Measurements from ENCODE around the gene CD99L2.
A peak's percentile ranks its signal among the peaks of the same experiment; 100 is the strongest.

The CD99L2 gene

DNA sequence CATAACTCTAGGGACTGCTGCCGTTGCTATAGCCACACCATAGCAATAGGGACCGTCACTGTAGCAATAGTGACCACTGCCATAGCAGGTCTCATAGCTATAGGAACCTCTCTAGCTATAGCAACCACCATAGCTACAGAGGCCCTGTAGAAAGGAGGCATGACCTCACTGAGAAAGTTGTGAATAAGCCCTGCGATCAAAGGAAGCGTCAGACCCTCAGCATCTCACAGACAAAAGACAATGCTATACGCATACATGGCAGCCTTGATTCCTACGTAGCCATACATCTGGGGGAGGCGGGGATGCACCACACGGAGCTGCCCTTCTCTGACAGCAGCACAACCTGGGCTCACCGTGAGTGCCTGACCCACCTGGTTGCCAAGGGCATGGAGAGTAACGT is 116.8 kb downstream of the CD99L2 start:
- no peak for DNase-seq (ENCODE audit: low spot score)

DNA sequence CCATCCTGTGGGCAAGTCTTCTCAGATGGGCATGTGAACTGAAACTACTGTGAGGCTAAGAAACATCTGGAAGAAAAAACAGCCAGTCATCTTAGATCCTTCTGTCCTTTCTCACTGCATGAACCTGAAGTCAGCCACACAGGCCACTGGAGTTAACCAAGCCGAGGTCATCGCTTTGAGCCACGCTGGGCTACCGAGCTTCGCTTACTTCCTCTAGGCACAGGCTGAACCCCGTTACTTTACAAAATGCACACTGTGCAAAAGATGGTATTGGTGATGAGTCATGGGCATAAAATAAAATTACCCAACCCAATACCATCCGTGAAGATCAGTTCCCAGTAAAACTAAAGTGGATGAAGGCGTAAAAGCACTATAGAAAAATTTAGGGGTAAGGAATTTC is 119.1 kb downstream of the CD99L2 start:
- no peak for DNase-seq (ENCODE audit: low spot score)

DNA sequence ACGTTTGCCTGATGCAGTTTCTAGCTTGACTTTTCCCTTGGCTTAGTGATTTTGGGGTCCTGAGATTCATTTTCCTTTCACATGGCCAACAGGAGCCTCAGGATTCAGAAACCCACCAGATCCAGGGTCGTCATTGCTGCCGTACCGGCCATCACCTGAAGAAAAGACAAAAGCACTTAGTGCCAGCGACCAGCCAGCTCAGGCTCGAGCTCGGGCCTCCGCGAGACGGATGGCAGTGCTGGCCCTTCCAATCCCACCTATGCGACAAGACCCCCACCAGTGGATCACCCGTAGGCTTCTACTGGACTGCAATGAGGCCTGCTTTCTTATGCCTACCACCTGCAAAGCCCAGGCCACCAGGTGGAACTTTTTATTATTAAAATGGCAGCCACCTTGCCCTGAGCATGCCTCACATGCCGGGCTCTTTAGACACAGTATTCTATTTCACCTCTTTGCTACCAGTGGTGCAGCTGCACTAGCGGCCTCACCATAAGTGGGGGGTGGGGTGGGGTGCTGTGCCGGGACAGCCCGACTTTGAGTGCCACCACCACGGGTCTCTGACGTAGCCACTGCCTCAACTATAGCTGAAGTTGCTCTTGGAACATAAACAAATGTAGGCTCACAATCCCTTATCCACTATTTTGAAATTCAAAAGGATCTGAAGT is 121.0 kb downstream of the CD99L2 start:
- DNase-seq (ENCODE audit: low spot score) = no peak

- DNase-seq (ENCODE audit: low spot score) = no peak
Observed at GRCh38 chrX:150775569-150776350, 122.7 kb downstream of the CD99L2 start.

- DNase-seq (ENCODE audit: low spot score) = no peak
Observed at GRCh38 chrX:150774798-150775568, 123.5 kb downstream of the CD99L2 start.

- no peak for DNase-seq (ENCODE audit: low spot score)
Observed at GRCh38 chrX:150773634-150774033, 124.8 kb downstream of the CD99L2 start.

DNA sequence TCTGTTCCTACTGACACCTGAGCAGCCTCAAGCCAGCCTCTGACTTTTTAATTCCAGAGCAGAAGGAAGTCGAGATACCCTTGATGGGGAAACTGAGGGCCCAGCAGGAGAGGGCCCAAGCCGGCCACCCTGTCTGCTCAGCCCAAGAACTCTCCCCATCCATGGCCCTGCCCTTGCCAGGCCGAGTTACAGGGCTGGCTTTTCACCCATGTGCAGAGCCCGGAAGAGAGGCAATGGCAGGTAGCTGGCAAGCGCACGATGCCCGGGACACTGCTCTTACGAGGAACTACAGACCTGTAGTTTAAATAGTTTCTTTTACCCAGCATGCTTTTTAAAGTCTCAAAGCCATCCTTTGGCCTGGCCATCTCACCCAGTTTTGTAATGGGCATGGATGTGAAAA is 125.4 kb downstream of the CD99L2 start:
- DNase-seq (ENCODE audit: low spot score) = no peak

DNA sequence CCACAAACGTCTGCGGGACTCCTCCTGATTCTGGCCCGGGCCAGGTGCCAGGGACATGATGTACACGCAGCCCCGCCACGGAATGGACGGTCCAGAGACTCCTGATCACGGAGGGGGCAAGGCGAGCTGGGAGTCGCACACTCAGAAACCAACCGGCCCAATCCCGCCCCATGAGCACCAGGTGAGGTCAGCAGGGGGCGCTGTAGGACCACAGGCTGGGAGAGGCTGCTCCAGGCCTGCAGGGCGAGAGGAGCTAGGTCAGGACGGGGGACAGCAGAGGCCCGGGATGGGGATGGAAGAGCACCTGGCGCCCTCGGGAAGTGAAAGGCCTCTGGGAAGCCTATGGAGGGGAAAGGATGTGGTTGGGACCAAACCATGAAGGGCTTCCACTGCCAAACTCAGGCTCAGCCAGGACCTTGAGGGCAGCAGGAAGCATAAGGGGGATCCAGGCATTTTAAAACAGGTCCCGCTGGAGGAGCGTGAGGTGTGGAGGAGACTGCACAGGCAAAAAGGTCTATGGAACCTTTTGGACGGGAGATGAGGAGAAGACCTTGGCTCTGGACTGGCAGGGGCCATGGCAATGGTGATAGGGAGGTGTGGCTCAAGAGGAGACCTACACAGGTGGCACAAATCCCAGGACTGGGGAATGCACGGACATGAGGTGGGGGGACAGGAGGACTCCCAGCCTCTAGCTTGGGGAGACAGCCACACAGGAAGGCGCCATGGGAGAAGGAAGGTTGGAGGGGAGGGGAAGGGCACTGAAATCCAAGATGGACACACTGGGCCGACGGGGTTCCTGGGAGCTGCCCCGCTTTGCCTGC is 126.1 kb downstream of the CD99L2 start:
- peak; percentile 79 for DNase-seq (ENCODE audit: low spot score)

- no peak for DNase-seq (ENCODE audit: low spot score)
Observed at GRCh38 chrX:150771116-150771515, 127.4 kb downstream of the CD99L2 start.

- no peak for DNase-seq (ENCODE audit: low spot score)
Observed at GRCh38 chrX:150770623-150771022, 127.8 kb downstream of the CD99L2 start.

DNA sequence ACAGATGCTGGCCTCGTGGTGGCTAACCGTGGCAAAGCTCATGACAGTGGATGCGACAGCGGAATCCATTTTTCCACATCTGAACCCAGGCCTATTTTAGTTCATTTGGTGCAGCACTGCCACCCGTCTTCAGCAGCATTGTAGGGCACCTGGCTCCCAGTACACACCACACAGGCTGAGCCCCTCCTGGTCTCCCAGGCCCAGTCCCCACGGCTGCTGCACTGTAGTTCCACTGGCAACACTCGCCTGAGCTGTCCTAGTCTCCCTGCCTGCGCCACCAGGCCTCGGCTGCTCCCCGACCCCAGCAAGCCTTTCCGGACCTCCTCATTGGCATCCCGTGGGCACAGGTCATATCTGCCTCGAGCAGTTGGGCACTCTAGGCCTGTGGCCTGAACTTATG is 129.1 kb downstream of the CD99L2 start:
- DNase-seq (ENCODE audit: low spot score) = no peak

DNA sequence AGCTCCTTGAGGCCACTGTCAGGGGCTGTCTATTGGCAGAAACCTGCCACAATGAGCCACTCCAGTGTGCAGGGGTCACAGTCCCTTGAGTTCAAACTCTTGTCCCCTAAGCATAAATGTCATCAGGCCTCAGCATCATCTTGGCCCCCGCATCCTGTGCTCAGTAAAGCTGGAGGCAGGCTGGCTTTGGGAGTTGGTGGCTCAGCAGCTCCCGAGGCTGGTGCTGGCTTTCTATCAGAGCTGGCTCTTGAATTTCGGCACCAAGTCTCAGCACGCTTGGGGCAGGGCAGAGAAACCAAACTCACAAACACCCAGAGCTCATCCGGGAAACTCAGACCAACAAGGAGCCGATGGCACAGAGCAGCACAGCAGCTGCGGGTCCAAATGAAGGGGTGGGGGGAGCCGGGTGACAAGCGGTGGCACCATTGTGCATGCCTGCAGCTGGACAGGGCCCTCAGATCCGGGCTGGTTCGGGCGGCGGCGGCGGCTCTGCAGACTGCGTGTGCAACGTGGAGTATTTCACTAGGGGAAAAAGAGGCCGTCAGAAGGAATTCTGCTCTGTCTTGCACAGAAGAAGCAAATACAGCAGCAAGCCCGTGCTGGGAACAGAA is 129.8 kb downstream of the CD99L2 start:
- DNase-seq (ENCODE audit: low spot score) = no peak

- no peak for DNase-seq (ENCODE audit: low spot score)
Observed at GRCh38 chrX:150768132-150768485, 130.4 kb downstream of the CD99L2 start.

GRCh38 chrX:150767475-150768131 is 130.9 kb downstream of the CD99L2 start:
- peak; percentile 75 for DNase-seq (ENCODE audit: low spot score)

- DNase-seq (ENCODE audit: low spot score) = no peak
Observed at GRCh38 chrX:150767045-150767395, 131.4 kb downstream of the CD99L2 start.

DNA sequence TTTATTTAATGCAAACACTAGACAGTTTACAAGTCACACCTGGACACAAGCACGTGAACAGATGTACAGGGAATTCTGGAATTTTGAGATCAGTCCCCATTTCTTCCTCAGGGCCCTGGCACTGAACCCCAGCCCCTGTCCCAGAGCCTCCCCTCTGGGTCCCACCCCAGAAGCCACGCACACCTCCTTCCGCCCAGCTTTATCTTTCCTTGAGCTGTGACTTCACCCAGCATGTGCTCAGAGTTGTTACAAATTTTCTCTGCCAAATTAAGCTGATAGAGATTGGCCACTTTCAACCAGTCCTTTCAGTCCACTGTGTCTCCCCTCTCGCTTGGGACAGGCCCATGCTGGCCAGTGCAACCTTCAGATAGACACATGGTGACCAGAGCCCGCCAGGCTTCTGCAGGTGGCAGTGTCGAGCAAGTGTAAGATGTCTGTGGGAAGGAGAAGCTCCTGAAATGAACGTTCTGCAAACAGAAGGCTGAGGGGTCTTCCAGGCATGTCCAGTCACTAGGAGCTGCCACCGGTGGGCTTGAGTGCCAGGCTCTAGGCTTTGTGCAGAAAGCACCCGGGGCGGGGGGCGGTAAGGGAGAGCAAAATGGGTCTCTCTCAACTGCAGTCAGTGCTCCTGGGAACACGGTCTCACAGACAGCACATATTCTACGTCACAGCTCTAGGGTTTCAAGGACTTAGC is 132.0 kb downstream of the CD99L2 start:
- DNase-seq (ENCODE audit: low spot score) = no peak

- DNase-seq (ENCODE audit: low spot score) = no peak
Observed at GRCh38 chrX:150765782-150766350, 132.6 kb downstream of the CD99L2 start.

DNA sequence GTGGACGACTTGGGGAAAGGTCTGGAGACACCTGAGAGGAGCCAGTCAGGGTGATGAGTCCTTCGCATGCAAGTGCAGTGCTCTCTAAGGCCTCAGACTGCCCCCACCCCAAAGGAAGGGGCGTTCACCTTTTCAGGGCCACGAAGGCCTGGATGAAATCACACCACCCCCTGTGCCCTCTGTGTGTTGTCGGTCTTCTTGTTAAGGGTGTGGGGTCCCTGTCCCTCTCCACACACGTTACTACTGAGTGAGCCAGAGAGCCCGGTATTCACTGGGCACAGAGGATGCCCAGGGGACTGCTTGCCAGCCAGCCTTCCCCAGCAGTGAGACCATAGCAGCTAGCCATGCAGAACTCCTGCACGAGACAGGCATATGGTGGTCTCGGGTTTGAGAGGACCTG is 133.2 kb downstream of the CD99L2 start:
- DNase-seq (ENCODE audit: low spot score) = no peak

DNA sequence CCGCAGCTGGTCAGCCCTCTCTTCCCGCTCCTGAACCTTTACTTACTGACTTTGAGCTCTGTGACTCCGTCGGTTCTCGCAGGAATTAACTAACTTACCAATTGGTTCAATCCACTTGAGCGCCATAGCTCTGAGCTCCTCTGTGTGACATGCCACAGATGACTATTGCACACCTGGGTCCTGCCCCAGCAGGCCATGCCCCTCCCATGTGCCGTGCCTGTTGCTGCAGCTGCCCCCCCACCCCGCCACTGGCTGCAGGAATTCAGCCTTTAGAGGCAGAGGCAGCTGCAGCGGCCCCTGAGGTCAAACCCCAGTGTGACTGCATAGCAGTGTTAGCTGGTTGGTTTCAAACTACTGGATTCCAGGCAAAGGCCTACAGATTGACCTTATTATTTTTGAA is 134.7 kb downstream of the CD99L2 start:
- DNase-seq (ENCODE audit: low spot score) = no peak

DNA sequence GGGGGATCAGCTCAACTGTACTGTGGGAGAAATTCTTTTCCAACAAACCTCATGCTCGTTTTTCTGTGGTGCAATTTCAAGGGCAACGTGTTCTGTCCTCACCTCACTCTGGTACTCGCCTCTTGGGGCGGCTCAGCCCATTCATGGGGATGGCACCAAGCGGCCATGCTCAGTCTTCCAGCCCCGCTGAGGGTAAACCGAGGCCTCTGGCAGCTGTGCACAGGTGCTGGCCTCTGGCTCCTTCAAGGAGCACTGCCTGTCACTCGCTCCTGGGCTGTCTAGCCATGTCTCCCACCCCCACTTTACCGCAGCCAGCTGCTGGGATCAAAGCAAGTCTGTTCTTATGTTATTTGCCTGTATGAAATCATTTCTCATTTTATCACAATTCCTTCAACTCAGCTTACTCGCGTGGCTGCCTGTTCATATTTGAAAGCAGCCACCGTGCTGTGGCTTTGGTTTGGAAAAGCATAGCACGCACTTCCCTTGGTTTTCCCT is 135.1 kb downstream of the CD99L2 start:
- no peak for DNase-seq (ENCODE audit: low spot score)
